Ascending aorta (tissue), 2 donors: ENCODE data around the gene LOXL4. TPM values are rescaled to one million over a fixed set of nuclear protein-coding genes. Genes with fewer than 3 reads are reported as not detected.
A peak's percentile ranks its signal among the peaks of the same experiment; 100 is the strongest.

Experiments used
- DNase-seq, 2 donors: peaks; one replicate each; pipeline ENCODE4 v3.0.0-alpha.2; 2019; ENCODE audit warnings: low spot score in 2 of 2
- H3K27ac ChIP-seq, 2 donors: fragments of 200-600 bp; sonication (generic); one replicate each; pipeline ENCODE4 v1.5.1; 2016 to 2017; ENCODE audit warnings: mild to moderate bottlenecking in 1 of 2
- H3K27me3 ChIP-seq: fragments of 200-600 bp; sonication (generic); one replicate; pipeline ENCODE4 v1.5.1; 2017
- H3K36me3 ChIP-seq, 2 donors: fragments of 200-600 bp; sonication (generic); one replicate each; pipeline ENCODE4 v1.5.1; 2016
- H3K4me1 ChIP-seq, 2 donors: fragments of 200-600 bp; sonication (generic); one replicate each; pipeline ENCODE4 v1.5.1; 2016 to 2017; ENCODE audit warnings: mild to moderate bottlenecking in 1 of 2
- H3K4me3 ChIP-seq, 2 donors: fragments of 200-600 bp; sonication (generic); one replicate each; pipeline ENCODE4 v1.5.1; 2016 to 2017; ENCODE audit warnings: mild to moderate bottlenecking in 1 of 2
- H3K9me3 ChIP-seq, 2 donors: fragments of 200-600 bp; sonication (generic); one replicate each; pipeline ENCODE4 v1.5.1; 2016
- CTCF ChIP-seq, 3 experiments: fragments of 200-600 bp in 2 of 3; fragments of 450-650 bp in 1 of 3; sonication (generic) in 2 of 3; IDR thresholded peaks; one replicate each; pipeline ENCODE4 v1.5.1; 2016 to 2019; ENCODE audit warnings: antibody characterized with exemption in 3 of 3, mild to moderate bottlenecking in 1 of 3, moderate library complexity in 1 of 3
- intact Hi-C: fragments of 100-400 bp; cut with DNase I; formaldehyde crosslinking; loops from one replicate; pipeline ENCODE4 v1.15.1; 2023
- total RNA-seq: library from RNA; depleted of rRNA; stranded (reverse); fragments of >200 nt; gene quantifications from one replicate; pipeline ENCODE4 v1.1.0, GENCODE V29; 2016

LOXL4 gene
- total RNA-seq, 1 donor from 2014 or later: 3.7 TPM

GRCh38 chr10:98272656-98273055 is 4.7 kb upstream of the LOXL4 start:
- intact Hi-C loops: no loop called here
- peaks cover 5 to 26% of the 10 kb centered on the region in 2 donors for H3K4me1 ChIP-seq
- no peaks in the 10 kb centered on the region for H3K27me3 ChIP-seq
- H3K36me3 ChIP-seq: no peaks in the 10 kb centered on the region
- H3K9me3 ChIP-seq: no peaks in the 10 kb centered on the region
- DNase-seq: peak in 1 of 2 donors; percentile 45
- TF ChIP-seq CTCF (IDR thresholded peaks at IDR 0.05): no peak
- no peak overlapping the region for H3K27ac ChIP-seq
- no peak overlapping the region for H3K4me3 ChIP-seq

- Histone ChIP-seq H3K27me3 (no peaks in the 10 kb centered on the region), H3K36me3 (no peaks in the 10 kb centered on the region), H3K27ac (no peak overlapping the region), H3K4me1 (peaks cover 5 to 30% of the 10 kb centered on the region in 2 donors), H3K9me3 (no peaks in the 10 kb centered on the region), H3K4me3 (no peak overlapping the region)
- intact Hi-C loops: no loop called here
- TF ChIP-seq CTCF (IDR thresholded peaks at IDR 0.05): no peak
- no peak for DNase-seq
Observed at GRCh38 chr10:98272245-98272644, 4.3 kb upstream of the LOXL4 start.

GRCh38 chr10:98270786-98271185 is 2.8 kb upstream of the LOXL4 start:
- H3K4me1 ChIP-seq: peaks cover 5 to 32% of the 10 kb centered on the region in 2 donors
- no peaks in the 10 kb centered on the region for H3K36me3 ChIP-seq
- peak in 1 of 2 donors; percentile 55 for DNase-seq
- H3K27me3 ChIP-seq: no peaks in the 10 kb centered on the region
- H3K9me3 ChIP-seq: no peaks in the 10 kb centered on the region
- H3K27ac ChIP-seq: peak overlapping the region in 1 of 2 donors; percentile 98
- TF ChIP-seq CTCF (IDR thresholded peaks at IDR 0.05): no peak
- H3K4me3 ChIP-seq: no peak overlapping the region
- intact Hi-C loops: no loop called here

- H3K4me3 ChIP-seq: peak overlapping the region; percentile 1 to 32
- peaks cover 5 to 32% of the 10 kb centered on the region in 2 donors for H3K4me1 ChIP-seq
- no peaks in the 10 kb centered on the region for H3K9me3 ChIP-seq
- TF ChIP-seq CTCF (IDR thresholded peaks at IDR 0.05): no peak
- no peaks in the 10 kb centered on the region for H3K27me3 ChIP-seq
- peak in 1 of 2 donors; percentile 62 for DNase-seq
- peak overlapping the region; percentile 77 to 98 for H3K27ac ChIP-seq
- no peaks in the 10 kb centered on the region for H3K36me3 ChIP-seq
- intact Hi-C loops: no loop called here
Observed at GRCh38 chr10:98270073-98270740, 2.2 kb upstream of the LOXL4 start.

- intact Hi-C loops: loop anchor here (5.0 kb wide), 1 partner anchor 178 kb away; the partner anchor contains the start of gene HPS1
- peak; percentile 83 to 97 for DNase-seq
Observed at GRCh38 chr10:98269435-98269912, 1.5 kb upstream of the LOXL4 start.

More at GRCh38 chr10:98269435-98269912, 1.5 kb upstream of the LOXL4 start:
- H3K27me3 ChIP-seq: no peaks in the 10 kb centered on the region
- H3K27ac ChIP-seq: peak overlapping the region; percentile 91 to 98
- peak overlapping the region; percentile 1 to 32 for H3K4me3 ChIP-seq
- H3K9me3 ChIP-seq: no peaks in the 10 kb centered on the region
- TF ChIP-seq CTCF (IDR thresholded peaks at IDR 0.05): no peak
- no peaks in the 10 kb centered on the region for H3K36me3 ChIP-seq
- peaks cover 5 to 32% of the 10 kb centered on the region in 2 donors for H3K4me1 ChIP-seq
